GM19463 (cell line): ENCODE results near the gene VPS16.

Experiments used
- ATAC-seq: cut with Tn5 transposase; IDR thresholded peaks from one replicate; pipeline ENCODE4 v1.9.1; 2021; ENCODE audit warnings: mild to moderate bottlenecking, moderate library complexity; ENCODE audit not compliant: unreplicated experiment

Gene VPS16

DNA sequence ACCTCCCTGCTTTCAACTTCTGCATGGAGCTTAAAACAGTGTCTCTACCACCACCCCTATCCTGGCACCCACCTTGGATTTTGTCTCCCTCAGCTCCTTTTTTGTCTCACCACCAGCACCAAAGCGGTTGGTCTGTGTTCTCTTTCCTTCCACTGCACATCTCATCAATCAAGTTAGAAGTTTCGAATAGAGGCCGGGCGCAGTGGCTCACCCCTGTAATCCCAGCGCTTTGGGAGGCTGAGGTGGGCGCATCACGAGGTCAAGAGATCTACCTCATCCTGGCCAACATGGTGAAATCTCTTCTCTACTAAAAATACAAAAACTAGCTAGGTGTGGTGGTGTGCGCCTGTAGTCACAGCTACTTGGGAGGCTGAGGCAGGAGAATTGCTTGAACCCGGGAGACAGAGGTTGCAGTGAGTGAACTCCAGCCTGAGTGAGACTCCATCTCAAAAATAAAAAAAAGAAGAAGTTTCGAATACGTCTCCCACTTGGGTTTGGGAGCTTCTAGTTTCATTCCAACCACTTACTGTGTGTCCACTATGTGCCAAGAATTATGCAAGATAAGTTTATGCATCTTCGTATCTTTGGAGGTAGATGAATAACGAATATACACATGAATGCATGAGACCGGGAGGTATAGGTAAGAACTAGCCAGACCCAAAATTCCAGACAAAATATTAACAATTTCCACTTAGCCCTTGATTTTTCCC, 6.0 kb upstream of the VPS16 start:
- no peak for ATAC-seq

DNA sequence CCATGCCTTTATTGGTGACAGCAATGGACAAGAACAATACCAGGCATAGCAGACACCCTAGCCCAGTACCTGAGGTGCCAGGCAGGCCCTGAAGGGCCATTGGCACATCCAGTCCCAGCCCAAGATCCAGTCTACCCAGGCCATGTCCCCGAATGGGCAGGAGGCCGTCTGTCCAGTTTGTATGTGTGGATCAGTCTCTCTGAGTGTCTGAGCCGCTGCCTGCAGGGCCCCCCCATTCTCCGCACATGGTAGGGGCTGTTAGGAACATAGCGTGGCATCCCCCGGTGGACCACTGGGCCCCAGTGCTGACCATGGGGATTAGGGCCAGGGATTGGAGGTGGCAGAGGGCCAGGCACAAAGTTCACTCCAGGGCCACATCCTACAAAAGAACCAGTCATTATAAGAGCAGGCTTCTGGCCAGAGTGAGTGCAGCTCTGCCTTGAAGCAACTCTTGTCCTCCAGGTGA, 5.2 kb upstream of the VPS16 start:
- ATAC-seq = no peak

DNA sequence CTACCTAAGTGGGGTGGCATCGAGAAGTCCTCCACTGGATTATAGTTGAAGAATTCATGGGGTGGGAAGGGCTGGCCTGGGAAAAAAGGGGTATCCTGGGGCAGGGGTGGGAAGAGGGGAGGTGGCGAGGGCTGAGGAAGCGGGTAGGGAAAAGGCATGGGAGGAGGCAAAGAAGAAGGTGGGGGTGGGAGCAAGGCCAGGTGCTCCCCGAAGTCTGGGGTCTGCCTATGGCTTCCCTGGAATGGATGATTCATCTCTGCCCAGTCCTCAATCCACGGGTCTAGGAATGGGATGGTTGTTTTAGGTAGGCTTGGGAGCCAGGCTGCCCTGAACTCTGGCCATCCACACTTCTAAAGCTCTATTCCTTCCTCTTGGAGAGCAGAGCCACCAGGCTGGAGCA, 4.5 kb upstream of the VPS16 start:
- ATAC-seq = no peak

DNA sequence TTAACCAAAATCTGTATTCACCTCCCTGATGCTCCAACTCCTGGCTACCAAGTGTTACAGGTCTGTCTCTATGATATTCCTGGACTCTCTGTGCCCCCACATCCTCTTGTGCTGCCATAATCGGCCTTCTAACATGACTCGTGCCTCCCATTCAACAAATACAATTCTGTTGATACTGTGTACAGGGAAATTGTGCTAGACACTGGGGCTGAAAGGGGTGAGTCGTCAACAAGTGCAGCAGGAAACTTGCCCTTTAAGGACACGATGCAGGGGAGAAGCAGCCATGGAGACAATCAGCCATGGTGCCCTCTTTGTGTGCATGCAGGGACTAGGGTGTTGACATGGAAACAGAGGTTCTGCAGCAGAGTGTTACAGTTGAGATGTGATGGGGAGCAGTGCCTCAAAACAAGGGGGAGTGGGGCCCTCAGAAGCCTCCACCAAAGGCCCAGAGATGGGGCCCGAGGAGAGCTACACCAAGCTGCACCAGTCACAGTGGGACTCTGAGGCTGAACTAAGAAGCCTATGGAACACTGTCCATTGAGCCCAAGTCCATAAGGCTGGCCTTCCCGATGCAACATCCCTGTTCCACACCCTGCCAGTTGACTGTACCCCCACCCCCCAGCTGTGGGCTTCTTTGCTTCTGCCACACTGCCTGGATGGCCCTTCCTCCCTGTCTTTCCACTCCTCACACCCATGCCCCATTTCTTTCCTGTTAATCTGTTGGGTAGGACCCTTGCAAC, 3.2 kb upstream of the VPS16 start:
- no peak for ATAC-seq

DNA sequence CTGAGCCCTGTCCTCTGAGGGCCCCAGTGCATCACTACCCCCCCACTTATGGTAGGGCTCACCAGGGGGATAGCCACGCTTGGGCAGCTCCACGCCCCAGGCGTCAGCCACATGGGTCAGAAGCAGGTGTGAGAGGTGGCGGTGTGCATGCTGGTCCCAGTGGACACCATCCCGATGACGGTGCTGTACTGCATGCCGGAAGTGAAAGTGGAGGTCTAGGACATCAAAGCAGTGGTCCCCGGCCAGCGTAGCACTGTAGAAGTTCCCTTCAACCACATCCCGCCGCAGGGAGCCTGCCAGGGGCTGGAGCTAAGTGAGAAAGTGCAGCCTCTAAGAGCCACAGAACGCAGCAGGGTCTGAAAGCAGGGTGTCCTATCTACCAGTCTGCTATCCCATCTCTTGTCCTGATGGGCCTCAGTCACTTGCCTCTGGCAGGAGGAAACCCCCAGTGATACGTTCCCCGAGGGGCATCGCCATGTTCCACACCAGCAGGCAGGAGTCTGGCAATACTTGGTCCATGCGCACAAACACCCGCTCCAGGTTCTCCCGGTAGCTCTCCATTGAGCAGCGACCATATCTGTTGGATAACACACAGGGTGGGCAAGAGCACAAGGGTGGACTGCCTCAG, 2.3 kb upstream of the VPS16 start:
- ATAC-seq = no peak

DNA sequence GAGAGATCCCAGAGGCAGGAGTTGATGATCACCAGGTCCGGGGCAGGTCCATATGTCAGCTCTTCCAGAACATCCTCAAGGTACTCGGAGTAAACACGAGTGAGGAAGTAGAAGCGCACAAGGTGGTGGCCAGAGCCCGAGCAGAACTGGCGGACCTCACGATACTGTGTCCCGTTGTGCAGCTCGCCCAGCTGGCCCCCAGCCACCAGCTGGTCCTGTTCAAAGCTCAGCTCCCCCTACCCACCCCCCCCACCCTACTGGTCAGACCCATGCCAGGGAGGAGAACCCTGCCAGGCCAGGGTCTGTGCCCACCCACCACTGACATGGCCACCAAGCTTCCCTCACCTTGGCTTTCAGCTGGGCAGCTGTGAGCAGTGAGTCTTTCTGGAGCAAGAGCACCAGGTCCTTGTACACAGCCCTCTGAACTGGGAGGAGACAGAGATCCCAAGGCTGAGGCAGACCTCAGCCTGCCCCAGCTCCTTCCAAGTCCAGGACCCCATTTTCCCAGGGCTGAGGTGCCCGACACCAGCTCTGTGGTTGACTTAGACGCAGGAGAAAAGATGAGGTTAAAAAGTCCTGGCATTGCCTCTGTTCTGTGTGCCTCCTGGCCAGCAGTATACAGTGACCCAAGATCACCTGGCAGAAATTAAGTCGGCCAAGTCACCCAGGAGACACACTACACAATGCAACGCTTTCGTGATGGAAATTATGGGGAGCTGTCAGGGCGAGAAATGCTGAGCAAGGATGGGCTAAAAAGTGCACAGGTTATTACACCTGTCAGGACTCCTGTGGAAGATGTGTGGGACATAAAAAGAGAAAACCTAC, 1.5 kb upstream of the VPS16 start:
- ATAC-seq = no peak

DNA sequence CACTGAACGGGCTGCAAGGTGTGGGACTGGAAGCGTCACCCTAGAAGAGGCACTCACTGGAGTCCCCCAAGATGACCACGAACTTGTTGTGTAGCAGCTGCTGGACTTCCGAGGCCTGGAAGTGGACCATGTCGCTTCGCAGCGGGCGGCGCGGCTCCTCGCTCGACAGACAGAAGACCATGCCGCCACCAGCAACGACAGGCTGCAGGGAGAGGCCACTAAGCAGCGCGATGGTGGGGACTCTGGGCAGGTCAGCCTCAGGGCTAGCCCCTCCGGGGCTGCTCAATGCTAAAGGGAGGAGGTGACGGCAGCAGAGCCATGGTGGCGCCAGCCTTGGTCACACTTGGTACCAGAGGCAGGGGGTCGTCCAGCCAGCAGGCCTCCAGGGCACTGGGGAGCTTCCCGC, 810 bp upstream of the VPS16 start:
- no peak for ATAC-seq

DNA sequence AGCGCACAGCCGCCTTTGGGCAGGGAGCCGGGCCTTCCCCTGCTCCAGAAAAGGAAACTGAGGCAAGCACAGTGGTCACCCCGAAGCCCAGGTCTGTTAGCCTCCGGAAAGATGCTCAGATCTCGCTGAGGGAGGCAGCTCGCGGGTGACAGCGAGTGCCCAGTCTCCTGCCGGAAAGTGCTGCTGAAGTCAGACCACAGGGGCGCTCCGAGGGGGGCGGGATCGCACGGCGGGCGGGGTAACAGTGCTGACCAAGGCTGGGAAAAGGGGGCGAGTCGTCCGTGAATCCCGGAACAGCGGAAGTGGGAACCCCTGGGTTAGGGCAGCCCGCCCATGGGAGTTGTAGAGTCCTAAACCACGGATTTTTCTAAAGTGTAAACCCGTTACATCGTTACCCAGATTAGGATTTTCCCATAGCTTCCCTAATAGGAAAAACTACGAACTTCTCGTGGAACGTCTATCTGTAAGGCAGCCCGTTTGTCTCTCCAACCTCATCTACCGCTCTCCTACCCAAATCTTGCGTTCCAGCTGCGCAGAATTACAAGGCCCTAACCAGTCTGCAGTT, 504 bp downstream of the VPS16 start:
- ATAC-seq = peak; percentile 35

DNA sequence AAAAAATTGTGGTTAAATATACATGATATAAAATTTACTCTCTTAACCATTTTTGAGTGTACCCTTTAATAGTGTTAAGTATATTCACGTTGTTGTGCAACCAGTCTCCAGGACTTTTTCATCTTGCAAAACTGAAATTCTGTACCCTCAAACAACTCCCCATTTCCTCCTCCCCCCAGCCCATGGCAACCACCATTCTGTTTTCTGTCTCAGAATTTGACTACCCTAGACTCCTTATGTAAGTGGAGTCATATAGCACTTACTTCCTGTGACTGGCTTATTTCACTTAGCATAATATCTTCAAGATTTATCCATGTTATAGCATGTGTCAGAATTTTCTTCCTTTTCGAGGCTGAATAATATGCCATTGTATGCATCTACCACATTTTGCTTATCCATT, 5.1 kb downstream of the VPS16 start:
- no peak for ATAC-seq

DNA sequence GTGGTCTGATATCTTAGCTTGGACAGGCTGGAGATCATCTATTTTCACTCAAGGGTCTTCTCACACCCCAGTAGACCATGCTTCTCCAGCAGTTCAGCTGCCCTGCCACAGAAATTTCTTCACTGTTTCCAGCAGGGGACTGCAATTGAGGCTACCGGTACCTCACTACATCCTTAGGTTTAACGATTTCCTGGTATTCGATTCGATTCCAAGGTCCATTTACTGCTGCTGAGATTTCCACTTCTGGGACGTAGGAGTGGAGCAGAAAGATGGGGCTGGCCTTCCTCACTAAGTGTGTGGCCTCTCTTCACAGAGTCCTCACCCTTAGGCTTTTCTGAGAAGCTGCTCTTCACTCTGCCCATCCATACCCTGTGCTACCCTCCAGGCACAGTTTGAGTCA, 6.2 kb downstream of the VPS16 start:
- no peak for ATAC-seq

DNA sequence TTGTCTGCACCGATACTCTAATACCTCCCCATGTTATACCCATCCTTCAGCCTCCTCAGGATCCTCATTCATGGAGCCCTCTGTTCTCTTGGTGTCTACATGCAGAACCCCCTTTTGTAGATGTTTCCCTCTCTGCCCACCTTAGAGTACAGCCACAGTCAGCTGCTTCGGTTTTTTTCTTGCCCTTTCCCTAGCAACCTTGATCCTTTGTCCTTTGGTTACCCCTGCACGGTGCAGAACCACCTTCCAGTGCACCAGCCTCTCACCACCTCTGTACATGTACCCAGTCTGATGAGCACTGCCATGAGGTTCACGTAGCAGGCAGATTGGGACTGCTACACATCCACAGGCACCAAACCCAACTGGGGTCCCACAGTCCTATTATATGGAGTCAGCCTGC, 7.3 kb downstream of the VPS16 start:
- ATAC-seq = no peak

DNA sequence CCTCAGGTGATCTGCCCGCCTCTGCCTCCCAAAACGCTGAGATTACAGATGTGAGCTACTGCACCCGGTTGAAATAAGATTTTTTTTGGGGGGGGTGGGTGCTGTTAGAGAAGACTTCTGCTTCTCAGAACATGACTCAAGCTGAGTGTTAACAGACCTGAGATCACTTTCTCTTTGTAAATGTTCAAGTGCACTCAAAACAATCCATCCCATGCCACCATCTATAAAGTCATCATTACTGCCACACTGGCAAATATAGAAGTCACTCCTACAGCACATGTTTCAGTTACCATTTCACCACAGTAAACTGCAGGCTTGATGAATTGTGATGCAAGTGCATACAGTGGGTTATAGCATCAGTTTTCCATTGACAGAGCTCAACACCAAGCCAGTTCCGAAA, 9.0 kb downstream of the VPS16 start:
- ATAC-seq = no peak

DNA sequence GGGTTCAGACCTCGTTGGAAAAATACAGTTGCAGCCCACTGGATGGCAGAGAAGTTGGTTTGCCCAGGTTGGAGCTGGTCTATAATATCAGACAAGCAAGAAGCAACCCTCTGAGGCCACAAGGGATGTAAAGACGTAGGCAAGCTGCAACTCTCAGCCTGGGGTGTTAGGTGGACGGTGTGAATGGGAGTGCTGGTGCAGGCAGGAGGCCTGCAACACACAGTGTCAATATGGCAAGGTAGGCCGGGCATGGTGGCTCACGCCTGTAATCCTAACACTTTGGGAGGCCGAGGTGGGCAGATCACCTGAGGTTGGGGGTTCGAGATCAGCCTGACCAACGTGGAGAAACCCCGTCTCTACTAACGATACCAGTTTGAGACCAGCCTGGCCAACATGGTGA, 10.5 kb downstream of the VPS16 start:
- ATAC-seq = no peak

DNA sequence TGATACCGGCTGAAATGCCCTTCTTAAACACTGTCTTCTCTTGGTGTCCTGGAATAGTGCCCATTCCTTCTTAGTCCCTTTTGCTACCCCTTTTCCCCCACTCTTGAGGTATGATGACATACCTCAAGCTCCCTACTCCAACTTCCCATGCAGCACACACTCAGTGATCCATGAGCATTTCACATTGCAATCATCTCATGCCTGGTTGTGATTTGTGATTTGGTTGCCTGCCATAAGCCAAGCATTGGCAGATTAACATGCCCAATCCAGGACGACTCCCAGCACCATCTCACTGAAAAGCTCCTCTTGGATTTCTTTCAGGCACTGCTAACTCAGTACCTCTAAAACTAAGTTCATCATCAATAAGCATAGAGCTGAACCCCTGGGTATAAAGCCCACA, 18.0 kb downstream of the VPS16 start:
- no peak for ATAC-seq

DNA sequence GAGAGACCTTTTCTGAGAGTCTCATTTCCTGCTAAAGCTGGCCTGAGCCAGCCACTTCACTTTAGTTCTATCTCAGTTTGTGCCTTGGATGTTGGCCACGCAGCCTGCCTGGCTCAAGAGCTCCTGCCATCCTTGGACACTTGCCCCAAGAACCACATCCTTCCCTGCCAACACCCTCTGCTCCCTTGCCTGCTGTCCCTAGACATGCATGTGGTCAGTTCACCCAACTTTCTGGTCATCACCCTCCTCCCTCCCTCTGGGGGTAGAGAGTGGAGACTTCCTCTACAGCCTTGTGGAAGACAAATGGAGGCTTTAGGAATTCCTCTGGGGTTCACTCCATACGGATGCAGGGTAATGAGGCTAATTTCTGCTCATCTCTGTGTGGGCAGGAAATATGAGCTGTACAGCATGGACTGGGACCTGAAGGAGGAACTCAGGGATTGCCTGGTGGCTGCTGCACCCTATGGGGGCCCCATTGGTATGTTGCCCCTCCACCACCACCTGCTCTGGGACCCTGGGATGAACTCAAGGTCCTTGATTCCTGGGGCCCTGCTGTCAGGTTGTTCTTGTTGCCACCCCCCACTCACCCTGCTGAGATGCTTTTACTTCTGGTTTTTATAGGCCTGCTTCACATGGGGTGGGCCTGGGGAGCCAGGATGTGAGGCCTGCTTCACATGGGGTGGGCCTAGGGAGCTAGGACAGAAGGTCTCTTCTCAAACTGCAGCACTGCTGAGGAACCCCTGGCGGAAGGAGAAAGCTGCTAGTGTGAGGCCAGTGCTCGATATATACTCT, 19.0 kb downstream of the VPS16 start:
- ATAC-seq = no peak

DNA sequence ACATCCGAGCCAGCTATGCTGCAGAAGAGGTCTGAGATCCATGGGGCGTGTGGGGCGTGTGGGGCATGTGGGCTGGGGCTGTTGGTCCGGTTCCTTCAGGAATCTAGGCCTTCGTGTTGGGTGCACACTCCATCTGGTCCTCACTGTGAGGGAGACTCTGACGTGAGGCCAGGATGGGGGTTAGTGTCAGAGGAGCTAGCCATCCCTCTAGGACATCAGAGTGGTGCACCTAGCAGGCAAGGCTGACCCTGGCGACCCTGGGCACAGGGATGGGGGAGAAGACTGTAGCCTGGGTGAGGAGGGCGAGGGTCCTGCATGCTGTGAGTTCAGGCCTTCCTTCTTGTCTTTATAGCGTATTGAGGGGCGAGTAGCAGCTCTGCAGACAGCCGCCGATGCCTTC, 24.1 kb downstream of the VPS16 start:
- ATAC-seq = no peak

DNA sequence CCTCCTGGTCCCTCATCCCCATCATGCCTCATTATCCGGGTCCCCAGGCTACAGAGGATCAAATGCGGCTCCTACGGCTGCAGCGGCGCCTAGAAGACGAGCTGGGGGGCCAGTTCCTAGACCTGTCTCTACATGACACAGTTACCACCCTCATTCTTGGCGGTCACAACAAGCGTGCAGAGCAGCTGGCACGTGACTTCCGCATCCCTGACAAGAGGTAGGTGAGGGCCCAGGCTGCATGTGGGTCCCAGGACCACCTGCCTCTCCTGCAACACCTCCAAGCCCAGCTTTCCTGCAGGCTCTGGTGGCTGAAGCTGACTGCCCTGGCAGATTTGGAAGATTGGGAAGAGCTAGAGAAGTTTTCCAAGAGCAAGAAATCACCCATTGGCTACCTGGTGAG, 24.6 kb downstream of the VPS16 start:
- no peak for ATAC-seq

DNA sequence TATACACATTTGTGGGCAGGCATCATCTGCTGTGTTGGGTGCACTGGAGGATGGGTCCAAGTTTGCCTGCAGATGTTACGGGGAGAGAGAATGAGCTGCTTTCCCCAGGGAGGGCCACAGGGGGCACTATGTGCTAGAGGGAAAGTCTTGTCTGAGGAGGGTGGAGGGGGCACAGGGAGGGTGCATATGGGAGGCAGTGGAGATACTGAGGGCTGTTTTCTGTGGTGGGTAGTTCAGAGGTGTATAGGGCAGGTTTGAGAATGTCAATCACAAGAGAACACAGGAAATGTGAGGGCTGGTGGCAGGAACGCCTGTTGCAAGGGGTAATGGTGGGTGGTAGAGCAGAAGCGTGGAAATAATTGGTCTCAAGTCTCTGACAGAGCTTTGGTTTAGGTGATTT, 25.1 kb downstream of the VPS16 start:
- ATAC-seq = no peak

DNA sequence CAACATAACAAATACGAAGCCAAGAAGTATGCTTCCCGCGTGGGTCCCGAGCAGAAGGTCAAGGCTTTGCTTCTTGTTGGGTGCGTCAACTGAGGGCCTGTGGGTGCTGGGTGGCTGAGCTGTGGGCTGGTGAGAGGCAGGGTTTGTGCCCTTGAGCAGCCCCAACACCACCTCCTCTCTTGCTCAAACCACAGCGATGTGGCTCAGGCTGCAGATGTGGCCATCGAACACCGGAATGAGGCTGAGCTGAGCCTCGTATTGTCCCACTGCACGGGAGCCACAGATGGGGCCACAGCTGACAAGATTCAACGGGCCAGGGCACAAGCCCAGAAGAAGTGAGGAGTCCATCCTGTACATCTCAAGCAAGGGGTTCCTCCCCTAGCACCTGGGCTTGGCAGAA, 25.7 kb downstream of the VPS16 start:
- ATAC-seq = no peak
